Activated CD8-positive, alpha-beta T cell treated with anti-CD3 and anti-CD28 coated beads for 36 hours (primary cell): ENCODE measurements around the gene ZNF804B. TPM values are rescaled to one million over a fixed set of nuclear protein-coding genes. Genes with fewer than 3 reads are reported as not detected.
A peak's percentile ranks its signal among the peaks of the same experiment; 100 is the strongest.

Experiments used
- ATAC-seq: fragments of 200-7000 bp; cut with Tn5 transposase; one replicate; pipeline ENCODE4 v1.10.0; 2021; ENCODE audit warnings: mild to moderate bottlenecking, moderate library complexity
- CTCF ChIA-PET: fragments of 350-600 bp; sonication (Branson Sonifier 250); formaldehyde crosslinking; loops from one replicate; lab custom pipeline; 2021; ENCODE audit warnings: antibody characterized with exemption; lab: Charles Lee
- POLR2A ChIA-PET: fragments of 350-600 bp; sonication (Branson Sonifier 250); formaldehyde crosslinking; loops from one replicate; lab custom pipeline; 2021; ENCODE audit warnings: antibody characterized with exemption; lab: Charles Lee
- DNase-seq: peaks from one replicate; pipeline ENCODE4 v3.0.0-alpha.2; 2020
- H3K27ac Mint-ChIP-seq: one replicate; pipeline ENCODE4 v1.8.0; 2021; ENCODE audit warnings: mild to moderate bottlenecking, mixed read lengths
- H3K27me3 Mint-ChIP-seq: one replicate; pipeline ENCODE4 v1.8.0; 2021; ENCODE audit warnings: mixed read lengths
- H3K36me3 Mint-ChIP-seq: one replicate; pipeline ENCODE4 v1.8.0; 2021; ENCODE audit warnings: low read depth, mixed read lengths
- H3K4me1 Mint-ChIP-seq: one replicate; pipeline ENCODE4 v1.8.0; 2021; ENCODE audit warnings: low read depth, mixed read lengths
- H3K4me3 Mint-ChIP-seq: one replicate; pipeline ENCODE4 v1.8.0; 2021; ENCODE audit warnings: mild to moderate bottlenecking, moderate library complexity, mixed read lengths
- H3K9me3 Mint-ChIP-seq: one replicate; pipeline ENCODE4 v1.8.0; 2021; ENCODE audit warnings: mixed read lengths
- intact Hi-C: fragments of 100-400 bp; cut with micrococcal nuclease; formaldehyde crosslinking; loops from one replicate; pipeline ENCODE4 v1.10.0; 2022
- total RNA-seq, 2 experiments: library from RNA; stranded (reverse); gene quantifications; one replicate each; pipeline ENCODE4 v1.2.3, GENCODE V29; 2021
- TF ChIP-seq, protein P1 (sequence below): fragments of 200-600 bp; IDR thresholded peaks from one replicate; pipeline ENCODE4 v1.8.0; 2022; ENCODE audit warnings: antibody characterized with exemption, mild to moderate bottlenecking

The ZNF804B gene
- total RNA-seq, 2 experiments from 2014 or later: not detected

DNA sequence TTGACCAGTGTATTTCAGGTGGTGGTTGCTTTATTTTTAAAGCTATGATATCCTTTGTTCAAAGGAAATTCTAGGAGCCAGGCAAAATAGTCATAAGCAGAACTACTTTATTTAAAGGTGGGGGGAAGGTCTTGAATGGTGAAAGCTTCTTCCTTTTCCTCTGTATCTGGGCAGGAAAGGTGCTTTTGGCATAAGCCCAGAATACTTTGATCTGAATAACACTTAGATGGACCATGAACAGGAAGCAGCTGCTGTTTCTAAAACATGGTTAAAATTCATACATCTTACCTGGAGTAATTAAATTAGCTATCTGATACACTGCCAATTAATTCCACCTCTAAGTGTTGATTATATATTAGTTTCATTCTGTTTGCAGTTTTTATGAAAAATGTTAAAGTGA is 13.3 kb downstream of the ZNF804B start:
- H3K27me3 Mint-ChIP-seq: peaks cover 3% of the 10 kb centered on the region
- no peaks in the 10 kb centered on the region for H3K36me3 Mint-ChIP-seq
- H3K4me1 Mint-ChIP-seq: no peaks in the 10 kb centered on the region
- ChIA-PET CTCF (no interaction called here), POLR2A (no interaction called here)
- no peak for ATAC-seq
- intact Hi-C loops: no loop called here
- TF ChIP-seq, protein P1, sequence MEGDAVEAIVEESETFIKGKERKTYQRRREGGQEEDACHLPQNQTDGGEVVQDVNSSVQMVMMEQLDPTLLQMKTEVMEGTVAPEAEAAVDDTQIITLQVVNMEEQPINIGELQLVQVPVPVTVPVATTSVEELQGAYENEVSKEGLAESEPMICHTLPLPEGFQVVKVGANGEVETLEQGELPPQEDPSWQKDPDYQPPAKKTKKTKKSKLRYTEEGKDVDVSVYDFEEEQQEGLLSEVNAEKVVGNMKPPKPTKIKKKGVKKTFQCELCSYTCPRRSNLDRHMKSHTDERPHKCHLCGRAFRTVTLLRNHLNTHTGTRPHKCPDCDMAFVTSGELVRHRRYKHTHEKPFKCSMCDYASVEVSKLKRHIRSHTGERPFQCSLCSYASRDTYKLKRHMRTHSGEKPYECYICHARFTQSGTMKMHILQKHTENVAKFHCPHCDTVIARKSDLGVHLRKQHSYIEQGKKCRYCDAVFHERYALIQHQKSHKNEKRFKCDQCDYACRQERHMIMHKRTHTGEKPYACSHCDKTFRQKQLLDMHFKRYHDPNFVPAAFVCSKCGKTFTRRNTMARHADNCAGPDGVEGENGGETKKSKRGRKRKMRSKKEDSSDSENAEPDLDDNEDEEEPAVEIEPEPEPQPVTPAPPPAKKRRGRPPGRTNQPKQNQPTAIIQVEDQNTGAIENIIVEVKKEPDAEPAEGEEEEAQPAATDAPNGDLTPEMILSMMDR: no peak
- no peak for DNase-seq
- no peaks in the 10 kb centered on the region for H3K9me3 Mint-ChIP-seq
- H3K4me3 Mint-ChIP-seq: no peak overlapping the region
- no peak overlapping the region for H3K27ac Mint-ChIP-seq

- ChIA-PET POLR2A (no interaction called here), CTCF (interaction anchor here (0.9 kb wide), 1 partner anchor 16 kb away, joined by 4 read pairs; no protein-coding TSS in a partner anchor)
- TF ChIP-seq, protein P1: no peak
- H3K27me3 Mint-ChIP-seq: peaks cover 2% of the 10 kb centered on the region
- DNase-seq (no peak), ATAC-seq (no peak)
- H3K36me3 Mint-ChIP-seq: no peaks in the 10 kb centered on the region
- no peaks in the 10 kb centered on the region for H3K4me1 Mint-ChIP-seq
- H3K9me3 Mint-ChIP-seq: no peaks in the 10 kb centered on the region
- H3K27ac Mint-ChIP-seq: no peak overlapping the region
- intact Hi-C loops: no loop called here
- H3K4me3 Mint-ChIP-seq: no peak overlapping the region
Observed at GRCh38 chr7:88775838-88776237, 16.3 kb downstream of the ZNF804B start.

DNA sequence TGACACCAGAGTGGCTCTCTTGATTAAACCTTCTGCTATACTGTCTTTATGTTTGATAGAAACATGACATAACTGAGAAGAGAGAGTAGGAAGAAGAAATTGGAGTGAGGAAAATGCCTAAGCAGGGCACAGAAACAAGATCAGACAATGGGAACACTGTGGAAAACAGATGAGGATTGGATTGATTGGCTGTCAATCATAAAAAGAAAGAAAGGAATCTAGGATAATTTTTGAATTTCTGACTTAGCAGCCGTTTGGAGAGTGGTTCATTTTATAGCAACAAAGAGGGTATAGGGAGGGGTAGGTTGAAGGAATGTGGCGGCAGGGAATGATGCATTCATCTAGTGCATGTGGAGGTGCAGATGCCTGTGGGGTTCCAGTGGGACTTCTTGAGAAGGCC is 28.3 kb downstream of the ZNF804B start:
- Mint-ChIP-seq H3K9me3 (no peaks in the 10 kb centered on the region), H3K36me3 (no peaks in the 10 kb centered on the region), H3K27me3 (no peaks in the 10 kb centered on the region), H3K4me1 (no peaks in the 10 kb centered on the region), H3K27ac (no peak overlapping the region), H3K4me3 (no peak overlapping the region)
- DNase-seq (no peak), ATAC-seq (no peak)
- ChIA-PET POLR2A (no interaction called here), CTCF (no interaction called here)
- intact Hi-C loops: loop anchor here (10.0 kb wide), 1 partner anchor 1317 kb away; no protein-coding TSS in a partner anchor
- TF ChIP-seq, protein P1: no peak

DNA sequence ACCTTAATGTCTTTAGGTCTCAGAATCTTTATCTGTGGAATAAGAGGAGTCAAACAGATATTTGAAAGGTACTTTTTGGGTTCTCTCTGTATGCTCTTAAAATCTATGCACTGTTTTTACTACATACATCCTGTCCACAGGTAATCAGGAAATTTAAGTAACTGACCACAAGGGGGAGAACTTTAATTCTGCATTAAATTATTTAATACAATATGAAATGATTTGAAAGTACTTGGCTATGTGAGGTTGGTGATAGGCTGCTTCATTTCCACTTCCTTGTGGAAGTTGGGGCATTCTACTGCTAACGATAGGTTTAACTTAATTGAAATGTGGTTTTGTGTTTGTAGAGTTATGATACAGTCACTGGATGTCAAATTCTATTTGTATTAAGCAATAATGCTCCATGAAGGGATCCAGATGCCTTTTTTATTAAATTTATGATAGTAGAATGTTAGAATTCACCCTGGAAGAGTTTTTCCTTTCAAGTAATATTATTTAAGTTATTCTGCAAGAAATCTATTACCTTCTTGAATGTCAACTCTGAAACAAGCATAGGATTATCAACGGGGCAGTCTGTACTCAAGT is 30.1 kb downstream of the ZNF804B start:
- Mint-ChIP-seq H3K9me3 (no peaks in the 10 kb centered on the region), H3K36me3 (no peaks in the 10 kb centered on the region), H3K4me1 (no peaks in the 10 kb centered on the region), H3K4me3 (no peak overlapping the region), H3K27me3 (no peaks in the 10 kb centered on the region), H3K27ac (no peak overlapping the region)
- TF ChIP-seq, protein P1: peak; percentile 78
- intact Hi-C loops: loop anchor here (10.0 kb wide), 1 partner anchor 1315 kb away; no protein-coding TSS in a partner anchor
- ChIA-PET CTCF (interaction anchor here (1.1 kb wide), 1 partner anchor 9 kb away, joined by 3 read pairs; no protein-coding TSS in a partner anchor), POLR2A (no interaction called here)
- ATAC-seq (no peak), DNase-seq (no peak)

GRCh38 chr7:88791891-88792290 is 32.4 kb downstream of the ZNF804B start:
- no peaks in the 10 kb centered on the region for H3K36me3 Mint-ChIP-seq
- ATAC-seq (no peak), DNase-seq (no peak)
- peaks cover 3% of the 10 kb centered on the region for H3K27me3 Mint-ChIP-seq
- no peaks in the 10 kb centered on the region for H3K9me3 Mint-ChIP-seq
- intact Hi-C loops: no loop called here
- no peak overlapping the region for H3K27ac Mint-ChIP-seq
- ChIA-PET CTCF (interaction anchor here (0.7 to 1.6 kb wide), 3 partner anchors 16 to 831 kb away, joined by 3 to 4 read pairs (median 3); no protein-coding TSS in a partner anchor), POLR2A (no interaction called here)
- H3K4me3 Mint-ChIP-seq: no peak overlapping the region
- H3K4me1 Mint-ChIP-seq: no peaks in the 10 kb centered on the region
- TF ChIP-seq, protein P1: no peak
